T-helper 1 cell (primary cell): ENCODE data around the gene ADGRF1.
"Not testable (repeated sequence)": the region's sequence is repeated elsewhere in the genome, so short reads cannot be mapped to it uniquely, and the experiment has no call there.

ENCODE experiments used
- DNase-seq, 5 donors: peaks; one replicate each; pipeline ENCODE4 v3.0.0-alpha.2; 2012 to 2020

Gene ADGRF1

DNA sequence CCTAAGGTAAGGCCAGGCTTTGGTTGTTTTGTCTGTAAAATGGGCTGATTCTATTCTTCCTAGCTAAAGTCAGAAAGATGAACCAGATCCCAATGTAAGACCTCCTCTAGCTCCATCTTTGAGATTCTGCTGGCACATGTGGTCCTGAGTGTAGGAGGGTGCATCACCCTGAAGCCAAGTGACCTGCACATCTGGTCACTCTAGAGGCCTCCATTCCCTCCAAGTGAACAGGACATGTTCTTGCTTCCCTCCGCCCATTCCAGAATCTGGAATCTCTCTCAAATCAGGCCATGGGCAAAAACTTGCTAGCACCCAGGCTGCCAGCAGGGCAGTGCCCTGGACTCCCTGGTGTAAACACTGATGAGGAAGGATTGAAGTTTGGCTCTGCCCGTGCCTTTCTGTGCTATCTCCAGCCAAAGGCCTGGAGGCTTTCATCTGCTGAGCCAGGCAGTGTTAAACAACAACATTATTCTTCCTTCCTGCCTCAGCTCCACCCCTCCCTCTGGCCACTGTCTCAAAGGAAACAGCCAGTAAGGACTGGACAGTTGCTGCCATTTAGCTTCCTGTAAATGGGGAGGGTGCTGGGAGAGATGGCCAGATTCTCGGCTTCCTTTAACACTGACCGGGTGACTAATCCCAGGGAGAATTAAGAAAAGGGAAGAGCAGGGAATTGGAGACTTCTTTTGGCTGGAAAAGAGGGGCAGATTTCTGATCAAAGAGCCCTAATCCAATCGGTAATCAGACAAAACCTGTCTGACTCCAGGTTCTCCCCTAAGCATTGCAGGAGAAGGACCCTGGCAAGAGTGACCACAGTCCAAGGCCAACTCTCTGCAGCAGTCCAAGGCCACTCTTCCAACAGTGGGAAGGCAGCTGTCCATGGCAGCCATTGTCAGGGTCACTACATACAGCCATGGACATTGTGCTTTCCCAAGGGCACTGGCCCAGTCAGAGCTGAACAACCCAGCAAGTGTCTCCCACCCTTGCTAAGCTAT is 19.5 kb upstream of the ADGRF1 start:
- no peak for DNase-seq

DNA sequence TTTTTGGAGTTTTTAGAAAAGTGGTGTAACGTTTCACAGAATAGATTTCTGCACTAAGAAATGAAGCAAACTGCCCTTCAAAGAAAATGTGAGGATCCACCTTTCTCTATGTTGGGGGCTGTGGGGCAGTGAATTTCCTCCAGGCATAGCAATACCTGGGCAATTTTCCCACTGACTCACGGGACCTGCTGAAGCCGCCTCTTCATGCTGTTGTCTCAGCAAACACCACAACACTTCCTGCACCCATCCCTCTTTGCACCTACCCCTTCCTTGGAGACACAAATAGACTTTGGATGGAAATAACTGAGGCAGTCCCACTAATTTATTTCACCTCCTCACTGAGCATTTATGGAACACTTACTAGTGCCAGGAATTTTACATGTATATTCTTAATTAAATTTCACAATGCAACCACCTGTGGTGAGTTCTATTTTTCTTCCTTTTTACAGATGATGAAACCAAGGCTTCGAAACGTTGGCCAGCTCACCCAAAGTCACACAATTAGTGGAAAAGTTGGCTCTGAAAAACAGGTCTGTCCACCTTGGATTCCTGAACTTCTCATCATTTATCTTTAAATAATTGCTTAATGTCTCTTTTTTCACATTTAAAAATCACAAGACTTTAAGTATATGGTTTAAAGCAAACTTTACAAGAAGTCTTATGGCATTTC is 17.2 kb upstream of the ADGRF1 start:
- no peak for DNase-seq

DNA sequence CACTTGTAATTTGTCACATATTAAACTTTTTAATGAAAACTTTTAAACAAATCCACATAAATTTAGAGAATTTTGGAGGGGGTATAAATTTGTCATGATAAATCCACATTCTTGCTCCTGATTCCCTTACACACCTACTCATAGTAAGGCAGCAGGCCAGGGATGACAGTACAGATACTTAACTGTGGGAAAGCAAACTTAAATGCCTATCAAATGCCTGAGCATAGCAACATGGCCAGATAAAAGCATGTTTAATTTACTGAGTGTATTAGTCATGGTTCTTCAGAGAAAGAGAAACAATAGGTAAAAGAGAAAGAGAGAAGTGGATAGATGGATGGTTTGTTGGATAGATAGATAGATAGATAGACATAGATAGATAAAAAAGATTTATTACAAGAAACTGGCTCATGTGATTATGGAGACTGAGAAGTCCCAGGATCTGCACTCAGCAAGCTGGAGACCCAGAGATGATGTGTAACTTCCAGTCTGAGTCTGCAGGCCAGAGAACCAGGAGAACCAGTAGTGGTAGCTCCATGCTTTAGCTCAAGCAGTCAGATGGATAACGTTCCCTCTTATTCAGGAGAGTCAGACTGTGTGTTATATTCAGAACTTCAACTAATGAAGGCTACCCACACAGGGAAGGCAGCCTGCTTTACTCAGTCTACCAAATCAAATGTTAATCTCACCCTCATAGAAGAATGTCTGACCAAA is 15.9 kb upstream of the ADGRF1 start:
- no peak for DNase-seq

DNA sequence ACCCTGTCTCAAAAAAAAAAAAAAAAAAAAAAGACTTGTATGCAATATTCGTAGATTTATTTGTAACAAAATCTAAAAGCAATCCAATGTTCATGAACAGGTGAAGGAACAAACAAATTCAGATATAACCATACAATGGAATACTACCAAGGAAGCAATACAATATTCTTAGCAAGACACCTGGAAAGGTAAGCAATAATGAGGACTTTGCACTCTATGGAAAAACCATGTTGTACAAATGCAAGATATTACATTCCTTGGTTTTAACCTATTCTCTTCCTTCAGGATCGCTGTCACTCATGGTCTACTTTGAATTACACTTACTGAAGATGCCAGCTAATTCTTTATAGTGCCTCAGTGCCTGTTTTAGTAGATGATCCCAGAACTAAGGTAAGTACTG is 14.7 kb upstream of the ADGRF1 start:
- DNase-seq: no peak

DNA sequence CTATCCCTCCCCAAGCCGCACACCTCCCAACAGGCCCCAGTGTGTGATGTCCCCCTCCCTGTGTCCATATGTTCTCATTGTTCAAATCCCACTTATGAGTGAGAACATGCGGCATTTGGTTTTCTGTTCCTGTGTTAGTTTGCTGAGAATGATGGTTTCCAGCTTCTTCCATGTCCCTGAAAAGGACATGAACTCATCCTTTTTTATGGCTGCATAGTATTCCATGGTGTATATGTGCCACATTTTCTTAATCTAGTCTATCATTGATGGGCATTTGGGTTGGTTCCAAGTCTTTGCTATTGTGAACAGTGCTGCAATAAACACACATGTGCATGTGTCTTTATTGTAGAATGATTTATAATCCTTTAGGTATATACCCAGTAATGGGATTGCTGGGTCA is 12.2 kb upstream of the ADGRF1 start:
- DNase-seq: not testable (repeated sequence)

DNA sequence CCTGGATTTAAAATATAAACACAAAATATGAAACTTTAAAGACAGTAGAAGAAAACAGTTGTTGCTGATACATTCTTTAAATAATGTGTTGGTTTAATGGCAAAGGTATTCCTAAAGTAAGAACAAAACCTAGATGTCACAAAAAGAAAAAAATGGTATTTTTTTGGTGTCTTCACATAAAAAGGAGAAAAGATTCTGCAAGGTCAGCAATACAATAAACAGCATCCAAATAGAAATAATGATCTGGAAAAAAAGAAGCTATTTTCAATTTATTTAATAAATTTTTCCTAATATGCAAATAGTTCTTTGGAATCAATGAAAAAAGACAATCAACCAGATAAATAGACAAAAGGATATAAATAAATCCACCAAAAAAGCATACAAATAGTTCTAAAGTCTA is 6.5 kb upstream of the ADGRF1 start:
- no peak for DNase-seq

DNA sequence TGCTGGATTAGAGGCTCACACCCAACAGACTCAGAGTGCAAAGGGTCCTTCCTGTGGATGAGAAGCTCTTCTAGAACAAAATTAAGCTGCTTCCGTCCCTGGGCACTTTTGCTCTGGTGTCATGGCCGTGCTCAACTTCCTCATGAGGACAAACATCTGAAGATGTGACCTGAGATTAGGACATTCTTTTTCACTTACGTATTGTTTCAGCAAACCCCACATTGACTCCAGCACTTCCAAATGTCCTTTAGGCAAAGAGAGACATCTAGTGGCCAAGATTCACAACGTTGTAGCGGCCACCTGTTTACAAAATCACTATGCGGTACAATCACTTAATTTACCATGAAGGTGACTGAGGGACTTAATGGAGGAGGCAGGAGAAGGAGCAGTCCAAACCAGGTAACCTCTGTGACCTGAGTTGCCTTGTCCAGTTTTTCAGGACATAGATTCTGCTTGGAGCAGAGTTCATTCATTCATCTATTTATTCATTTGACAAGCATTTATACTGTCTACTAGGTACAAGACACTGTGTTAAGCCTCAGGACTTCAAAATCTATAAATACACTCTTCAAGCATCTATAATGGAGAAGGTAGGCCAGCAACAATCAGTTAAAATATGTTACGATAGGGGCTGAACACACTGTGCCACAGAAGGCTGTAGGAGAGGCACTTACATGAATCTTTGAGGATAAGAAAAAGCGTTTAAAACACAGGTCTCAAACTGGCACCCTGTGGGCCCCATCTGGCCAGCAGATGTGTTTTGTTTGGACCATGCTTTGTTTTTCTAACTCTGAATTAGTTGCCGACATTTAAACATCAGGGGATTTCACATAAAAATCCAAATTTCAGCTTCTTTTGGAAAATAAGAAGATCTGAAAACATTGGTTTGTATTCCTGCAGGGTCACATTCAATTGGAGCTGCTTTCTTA is 5.6 kb upstream of the ADGRF1 start:
- peak in 1 of 5 donors; percentile 40 for DNase-seq

DNA sequence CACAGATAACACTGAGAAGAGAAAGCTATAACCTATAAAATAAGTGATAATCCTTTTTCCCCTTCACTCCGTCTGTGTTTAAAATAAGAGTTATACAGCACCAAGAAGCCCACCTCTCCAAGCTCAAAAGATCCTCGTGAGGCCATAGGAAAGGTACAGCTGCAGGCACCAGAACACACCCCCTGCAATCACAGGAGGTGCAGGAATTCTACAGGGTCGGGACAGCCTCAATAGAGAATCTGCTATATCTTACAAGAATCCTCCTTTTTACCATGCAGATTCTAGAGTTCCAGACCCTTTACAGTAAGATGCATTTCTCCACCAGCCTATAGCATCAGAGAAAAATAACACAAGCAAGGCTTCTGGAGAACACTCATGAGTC is 5.0 kb upstream of the ADGRF1 start:
- DNase-seq: no peak

DNA sequence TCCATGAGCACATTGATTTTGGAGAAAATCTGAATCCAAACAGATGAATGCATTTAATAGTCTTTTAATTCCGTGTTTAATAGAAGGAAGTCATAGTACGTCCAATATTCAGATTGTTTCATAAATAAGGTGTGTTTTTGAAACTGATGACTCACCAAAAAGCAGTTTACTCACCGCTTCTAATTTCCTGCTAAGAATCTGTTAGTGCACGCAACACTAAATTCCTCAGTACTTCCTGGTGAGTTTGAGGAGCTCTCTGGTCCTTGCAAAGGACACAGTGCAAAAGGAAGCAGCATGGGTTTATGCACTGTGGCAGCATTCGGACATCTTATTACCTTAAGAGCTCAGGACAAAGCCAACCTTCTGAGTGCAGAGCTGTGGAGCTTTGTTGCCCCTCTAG is 2.3 kb upstream of the ADGRF1 start:
- DNase-seq: peak in 1 of 5 donors; percentile 2

DNA sequence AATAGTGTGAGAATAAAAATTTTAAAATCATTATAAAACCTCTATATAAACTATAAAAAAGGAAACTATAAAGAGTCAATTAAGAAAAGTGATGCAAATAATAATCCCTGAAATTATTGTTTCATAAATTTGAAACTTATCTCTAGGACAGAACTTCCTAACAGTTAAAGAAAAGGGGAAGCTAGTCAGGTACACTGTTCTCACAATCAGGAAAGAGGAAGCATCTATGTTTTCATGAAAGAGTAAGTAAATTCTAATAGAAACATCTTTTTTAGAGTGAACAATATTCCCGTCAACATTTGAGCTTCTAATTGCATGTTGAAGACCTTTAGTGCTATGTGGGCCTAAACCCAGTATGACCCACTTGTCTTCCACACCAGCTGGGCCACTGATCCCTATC is 1.2 kb upstream of the ADGRF1 start:
- no peak for DNase-seq

DNA sequence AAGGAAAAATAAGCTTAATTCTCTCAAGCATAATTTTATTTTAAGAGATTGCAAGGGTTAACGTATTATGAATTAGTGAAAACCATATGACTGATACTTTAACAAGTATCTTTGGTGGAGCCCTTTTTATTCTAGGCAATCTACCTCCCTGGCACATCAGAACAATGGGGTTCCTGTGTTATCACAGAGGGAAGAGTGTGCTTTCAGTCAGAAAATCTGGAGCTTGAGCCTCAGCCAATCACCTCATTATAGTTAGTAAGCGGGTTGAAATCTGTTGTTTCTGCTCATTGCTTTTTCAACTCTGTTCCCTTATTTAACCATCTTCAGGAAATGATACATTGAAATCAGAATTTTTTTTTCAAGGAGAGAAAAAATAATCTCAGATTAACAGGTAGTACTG is 391 bp downstream of the ADGRF1 start:
- DNase-seq: no peak

DNA sequence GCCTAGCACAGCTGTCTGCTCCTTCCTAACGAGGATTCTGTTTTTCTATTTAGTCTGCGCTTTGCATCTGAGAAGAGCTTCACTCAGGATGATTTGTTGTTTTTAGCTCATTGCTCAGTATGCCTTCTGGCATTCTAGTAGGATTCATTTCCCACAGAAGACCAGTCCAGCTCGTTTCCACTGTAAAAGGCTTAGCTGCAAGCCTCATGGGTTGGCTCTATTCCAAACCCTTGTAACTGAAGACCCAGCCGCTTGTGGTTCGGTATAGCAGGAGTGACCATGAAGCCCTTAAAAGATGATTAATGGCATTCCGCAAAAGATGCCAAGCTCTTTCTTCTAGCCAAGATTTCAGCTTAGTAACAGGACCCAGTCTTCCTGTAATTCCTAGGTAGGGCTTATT is 7.2 kb downstream of the ADGRF1 start:
- DNase-seq: no peak

DNA sequence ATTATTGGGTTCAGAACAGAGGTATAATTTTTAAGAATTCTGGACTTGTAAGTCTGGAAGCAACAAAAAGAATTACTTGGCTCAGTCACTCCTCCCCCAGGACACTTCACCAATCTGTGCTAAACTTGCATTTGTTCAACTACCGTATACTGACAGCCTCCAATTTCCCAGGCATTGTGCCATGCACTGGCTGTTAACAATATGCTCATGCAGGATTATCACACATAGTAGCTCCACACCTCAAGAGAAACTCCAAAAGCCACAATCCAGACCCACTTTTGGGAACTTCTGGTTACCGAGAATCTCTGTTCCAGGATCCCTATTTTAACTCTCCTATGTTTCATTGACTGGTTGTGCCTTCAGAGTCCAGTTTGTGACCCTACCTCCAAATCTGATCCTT is 7.7 kb downstream of the ADGRF1 start:
- DNase-seq: no peak

DNA sequence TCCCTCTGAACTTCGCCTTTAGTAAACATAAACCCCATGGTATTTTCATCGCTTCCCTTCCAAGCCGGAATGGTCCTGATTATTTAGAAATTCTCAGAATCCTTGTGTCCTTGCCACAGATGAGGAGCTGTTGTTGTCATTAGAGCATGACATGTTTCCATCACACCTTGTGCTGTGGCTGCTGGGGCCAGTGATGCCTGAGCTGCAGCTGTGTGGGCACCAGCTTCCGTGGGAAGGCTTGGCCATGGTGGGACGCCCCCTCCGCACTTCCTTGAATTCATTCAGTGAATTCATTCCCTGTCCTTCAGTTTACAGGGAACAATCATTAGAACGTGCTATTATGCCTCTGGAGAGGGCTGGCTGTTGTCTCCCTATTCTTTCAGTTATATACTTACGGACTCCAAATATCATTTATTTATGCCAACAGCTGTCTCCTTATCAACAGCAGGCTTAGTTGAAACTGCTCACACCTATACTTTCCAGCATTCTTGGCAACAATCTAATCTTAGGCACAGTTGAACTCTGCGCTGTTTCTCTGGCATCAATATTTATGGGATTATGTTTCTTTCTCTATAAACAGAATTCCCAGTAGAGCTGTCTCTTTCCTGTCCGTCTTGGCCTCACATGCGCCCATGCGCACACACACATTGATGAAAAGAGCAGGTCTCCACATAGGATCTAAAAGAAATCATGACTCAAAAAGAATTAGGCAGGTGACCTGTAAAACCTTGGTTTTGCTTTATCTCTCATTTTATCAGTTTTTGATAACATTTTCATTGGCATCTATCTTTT is 9.0 kb downstream of the ADGRF1 start:
- no peak for DNase-seq

DNA sequence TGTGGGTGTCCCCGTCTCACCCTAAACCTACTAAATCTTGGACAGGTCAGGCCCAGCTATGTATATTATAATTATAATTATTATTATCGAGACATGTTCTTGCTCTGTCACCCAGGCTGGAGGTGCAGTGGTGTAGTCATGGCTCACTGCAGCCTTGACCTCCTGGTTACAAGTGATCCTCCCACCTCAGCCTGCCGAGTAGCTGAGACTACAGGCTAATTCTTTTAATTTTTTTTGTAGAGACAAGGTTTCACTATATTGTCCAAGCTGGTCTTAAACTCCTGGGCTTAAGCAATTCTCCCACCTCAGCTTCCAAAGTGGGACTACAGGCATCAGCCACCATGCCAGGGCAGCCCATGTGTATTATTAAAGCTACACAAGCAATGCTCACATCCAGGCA is 10.5 kb downstream of the ADGRF1 start:
- DNase-seq: no peak

DNA sequence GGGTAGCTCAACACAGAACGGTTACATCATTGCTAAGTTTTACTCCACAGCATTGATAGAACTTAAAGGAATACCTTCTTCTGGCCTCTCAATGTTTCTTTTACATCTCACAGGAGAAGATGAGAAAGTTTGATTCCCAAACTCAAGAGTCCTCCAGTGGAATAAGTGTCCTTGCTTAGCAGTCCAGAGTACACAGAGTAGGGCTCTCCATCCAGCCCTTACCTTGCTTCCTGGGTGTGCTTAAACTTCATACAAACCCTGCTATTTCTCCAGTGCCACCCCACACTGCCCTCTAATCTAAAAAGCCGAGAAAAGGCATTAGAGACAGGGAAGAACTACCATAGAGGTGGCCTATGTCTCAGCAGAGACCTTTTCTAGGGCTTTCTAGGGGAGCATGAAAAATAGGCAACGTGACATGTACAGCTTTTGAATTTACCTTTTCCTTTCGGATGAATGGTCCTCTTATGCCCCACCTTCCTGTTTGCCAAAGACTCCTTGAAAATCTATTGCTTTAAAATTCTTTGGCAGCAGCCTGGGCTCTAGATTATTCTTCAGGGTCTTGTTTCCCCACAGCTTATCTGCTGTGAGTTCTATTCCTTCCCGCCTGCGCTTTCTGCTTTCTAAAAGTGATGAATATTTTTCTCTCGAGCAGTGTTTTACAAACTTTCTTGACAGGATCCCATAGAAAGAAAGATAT is 12.1 kb downstream of the ADGRF1 start:
- no peak for DNase-seq

DNA sequence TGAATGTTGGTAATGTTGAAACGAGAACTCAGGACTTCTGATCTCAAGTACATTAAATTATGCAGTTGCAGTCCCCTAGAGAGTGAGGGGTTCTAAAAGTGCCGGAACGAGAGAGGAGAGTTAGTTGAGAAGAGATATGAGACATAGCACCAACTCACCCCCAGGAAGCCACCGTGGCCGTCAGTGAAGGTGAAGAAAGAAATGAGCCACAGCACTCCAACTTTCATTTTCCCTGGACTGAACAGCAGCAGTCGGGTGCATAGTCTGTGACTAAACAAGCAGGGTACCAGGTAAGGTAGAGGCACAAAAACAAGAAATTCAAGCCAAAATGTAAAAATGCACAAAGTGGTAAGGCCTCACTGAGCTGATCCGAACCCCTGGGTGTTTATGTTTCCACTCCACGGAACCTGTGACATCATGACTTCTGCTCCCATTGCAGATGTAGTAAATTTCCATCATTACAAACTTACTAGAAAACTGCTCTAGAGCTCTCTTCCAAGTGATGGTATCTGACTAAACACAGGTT is 13.2 kb downstream of the ADGRF1 start:
- DNase-seq: no peak

DNA sequence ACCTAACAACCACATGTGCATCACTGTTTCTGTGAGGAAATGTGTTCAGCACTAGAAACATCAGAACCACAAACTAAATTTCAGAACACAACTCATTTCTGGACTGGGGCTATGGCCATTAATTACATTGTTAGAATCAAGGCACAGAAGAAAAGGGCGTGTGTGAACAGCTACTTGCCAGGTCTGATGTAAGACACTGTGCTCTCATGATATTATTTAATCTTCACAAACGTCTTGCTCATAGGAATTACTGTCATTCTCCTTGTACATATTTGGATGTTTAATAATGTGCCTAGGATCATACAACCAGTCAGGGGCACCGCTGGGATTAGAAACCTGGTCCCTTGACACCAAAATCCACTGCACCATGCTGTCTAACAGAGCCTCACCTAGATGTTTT is 14.8 kb downstream of the ADGRF1 start:
- DNase-seq: no peak

DNA sequence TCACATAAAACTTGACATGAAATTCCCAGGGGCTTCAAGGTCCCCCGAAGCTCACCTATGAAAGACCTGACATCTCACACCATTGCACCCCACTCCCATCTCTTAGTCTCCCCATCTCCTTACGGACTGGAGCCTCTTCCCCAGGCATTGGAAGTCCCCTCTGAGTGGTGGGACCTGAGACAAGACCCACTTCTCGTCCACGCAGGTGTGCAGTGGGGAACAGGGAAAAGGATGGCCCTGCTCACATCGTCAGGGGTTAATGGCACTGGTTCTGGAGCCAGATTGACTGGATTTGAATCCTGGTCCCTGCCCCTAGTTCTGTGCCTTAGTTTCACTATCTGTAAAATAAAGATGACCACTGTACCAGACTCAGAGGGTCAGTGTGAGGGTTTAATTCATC is 15.5 kb downstream of the ADGRF1 start:
- no peak for DNase-seq

DNA sequence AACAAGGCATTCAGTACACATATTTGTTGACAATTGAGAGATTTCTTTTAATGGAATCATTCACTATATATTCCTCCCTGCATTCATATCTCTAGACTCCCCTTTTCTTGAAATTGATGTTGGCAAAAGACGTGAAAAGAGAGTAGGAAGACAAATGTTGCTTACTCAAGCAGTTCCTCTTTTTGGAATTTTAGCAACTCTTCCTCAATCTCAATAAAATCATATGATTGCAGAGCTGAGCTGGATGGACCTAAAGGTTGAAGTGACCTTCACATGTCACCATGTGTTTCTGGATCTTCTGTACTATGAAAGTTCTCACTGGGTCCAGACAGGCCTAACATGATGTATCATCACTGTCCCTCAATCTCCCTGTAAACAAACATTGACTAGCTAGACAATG is 18.6 kb downstream of the ADGRF1 start:
- DNase-seq: no peak

DNA sequence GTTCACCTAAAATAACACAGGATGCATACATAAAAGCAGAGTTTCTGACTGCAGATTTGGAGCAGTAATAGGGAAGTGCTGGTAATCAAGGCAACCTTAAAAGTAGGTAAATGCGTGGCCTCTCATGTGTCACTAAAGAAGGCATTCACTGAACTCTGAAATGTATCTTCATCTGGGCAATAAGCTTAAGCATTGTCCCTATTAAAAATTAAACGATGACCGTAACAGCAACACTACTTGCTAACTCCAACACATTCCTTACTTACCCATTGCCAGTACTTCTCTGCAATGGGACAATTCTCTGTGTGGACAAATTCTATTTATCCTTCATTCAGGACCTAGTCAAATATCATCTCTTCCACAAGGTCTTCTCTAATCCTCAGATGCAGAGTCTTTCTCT is 19.9 kb downstream of the ADGRF1 start:
- no peak for DNase-seq
